ENCODE data around the gene HYAL4. TPM values are rescaled to one million over a fixed set of nuclear protein-coding genes. Genes with fewer than 3 reads are reported as not detected.

Gene HYAL4
- polyA plus RNA-seq, 1 of the 3 experiments (the other 2 are of a cell fraction): not detected

- TF ChIP-seq ELF1 (IDR thresholded peaks at IDR 0.05): no peak
- TF ChIP-seq ZBTB33 (IDR thresholded peaks at IDR 0.05; ENCODE audit: borderline replicate concordance, low read depth): no peak
- TF ChIP-seq NRF1 (IDR thresholded peaks at IDR 0.05; ENCODE audit: low read depth, low read length): no peak
- no peak for TF ChIP-seq EP300 (IDR thresholded peaks at IDR 0.05; ENCODE audit: borderline replicate concordance in 1 of 2, low read depth in 1 of 2, low read length in 1 of 2)
- no peak for TF ChIP-seq CHD2 (IDR thresholded peaks at IDR 0.05; ENCODE audit: low read length, partially characterized antibody)
These were observed 20.3 kb upstream of the HYAL4 start (continued) for GRCh38 chr7:123824754-123825067.

GRCh38 chr7:123828805-123829204 is 16.2 kb upstream of the HYAL4 start:
- POLR2A ChIA-PET: no interaction called here

GRCh38 chr7:123836656-123837055 is 8.3 kb upstream of the HYAL4 start:
- ChIA-PET CTCF (interaction anchor here (0.6 kb wide), 1 partner anchor 200 kb away, joined by 3 read pairs; no protein-coding TSS in a partner anchor), POLR2A (no interaction called here)
- DNase-seq: no peak
- H3K4me3 ChIP-seq (ENCODE audit: low read depth in 2 of 2, low read length in 1 of 2): no peak overlapping the region
- H3K79me2 ChIP-seq (ENCODE audit: insufficient read depth): no peaks in the 10 kb centered on the region
- no peaks in the 10 kb centered on the region for H3K9me3 ChIP-seq
- H3F3A ChIP-seq (replicated peaks; ENCODE audit: insufficient read depth): no peaks in the 10 kb centered on the region
- H3K9me2 ChIP-seq: no peaks in the 10 kb centered on the region
- H3K27ac ChIP-seq (ENCODE audit: low read depth in 2 of 2, low read length in 1 of 2): no peak overlapping the region
- no peaks in the 10 kb centered on the region for H3K27me3 ChIP-seq (ENCODE audit: insufficient read depth)
- no peak overlapping the region for H3K4me2 ChIP-seq
- no peak overlapping the region for H3K9ac ChIP-seq
- H3K36me3 ChIP-seq (replicated peaks in 1 of 2; ENCODE audit: control insufficient read depth in 1 of 2, insufficient read depth in 2 of 2, low read length in 1 of 2): no peaks in the 10 kb centered on the region
- WGBS (ENCODE audit: low lambda C conversion rate): 42% methylated on average over 4 of the region's 4 CpGs
- TF ChIP-seq EP300 (IDR thresholded peaks at IDR 0.05; ENCODE audit: borderline replicate concordance in 1 of 2, low read depth in 1 of 2, low read length in 1 of 2) (no peak), RXRA (IDR thresholded peaks at IDR 0.05; ENCODE audit: borderline replicate concordance, low read depth) (no peak), FOXJ3 (CRISPR knock-in tag; IDR thresholded peaks at IDR 0.05) (no peak), CHD2 (IDR thresholded peaks at IDR 0.05; ENCODE audit: low read length, partially characterized antibody) (no peak), ZBTB33 (IDR thresholded peaks at IDR 0.05; ENCODE audit: borderline replicate concordance, low read depth) (no peak), TCF12 (IDR thresholded peaks at IDR 0.05) (no peak), REST (IDR thresholded peaks at IDR 0.05; ENCODE audit: low read depth, low read length) (no peak), PBX3 (IDR thresholded peaks at IDR 0.05) (no peak), USF1 (IDR thresholded peaks at IDR 0.05; ENCODE audit: borderline replicate concordance, low read depth) (no peak)
- no peaks in the 10 kb centered on the region for H4K20me1 ChIP-seq (ENCODE audit: insufficient read depth)
- no peaks in the 10 kb centered on the region for H3K4me1 ChIP-seq (ENCODE audit: control insufficient read depth in 1 of 2, insufficient read depth in 2 of 2, low read depth in 1 of 2, low read length in 1 of 2)
- no peak overlapping the region for H2AFZ ChIP-seq (ENCODE audit: low read depth)

More at GRCh38 chr7:123828805-123829204, 16.2 kb upstream of the HYAL4 start:
- no peaks in the 10 kb centered on the region for H3K79me2 ChIP-seq (ENCODE audit: insufficient read depth)
- peak; percentile 11 for DNase-seq
- no peaks in the 10 kb centered on the region for H3K9me2 ChIP-seq
- 16% methylated on average over 2 of the region's 2 CpGs for WGBS (ENCODE audit: low lambda C conversion rate)
- peak; percentile 70 for TF ChIP-seq GATA2 (CRISPR knock-in tag; IDR thresholded peaks at IDR 0.05)
- no peak for TF ChIP-seq JUND (IDR thresholded peaks at IDR 0.05)
- TF ChIP-seq NRF1 (IDR thresholded peaks at IDR 0.05; ENCODE audit: low read depth, low read length): no peak
- no peak for TF ChIP-seq GABPA (IDR thresholded peaks at IDR 0.05; ENCODE audit: low read depth)
- no peak for TF ChIP-seq EZH2phosphoT487 (IDR thresholded peaks at IDR 0.05; ENCODE audit: borderline replicate concordance, low read depth)
- no peak overlapping the region for H3K4me3 ChIP-seq (ENCODE audit: low read depth in 2 of 2, low read length in 1 of 2)
- no peak overlapping the region for H3K4me2 ChIP-seq
- no peak overlapping the region for H3K27ac ChIP-seq (ENCODE audit: low read depth in 2 of 2, low read length in 1 of 2)
- H3K4me1 ChIP-seq (ENCODE audit: control insufficient read depth in 1 of 2, insufficient read depth in 2 of 2, low read depth in 1 of 2, low read length in 1 of 2): no peaks in the 10 kb centered on the region
- H3K9ac ChIP-seq: no peak overlapping the region
- H3K36me3 ChIP-seq (replicated peaks in 1 of 2; ENCODE audit: control insufficient read depth in 1 of 2, insufficient read depth in 2 of 2, low read length in 1 of 2): no peaks in the 10 kb centered on the region
- no peaks in the 10 kb centered on the region for H3K27me3 ChIP-seq (ENCODE audit: insufficient read depth)
- no peaks in the 10 kb centered on the region for H3F3A ChIP-seq (replicated peaks; ENCODE audit: insufficient read depth)
- H2AFZ ChIP-seq (ENCODE audit: low read depth): no peak overlapping the region
- H3K9me3 ChIP-seq: no peaks in the 10 kb centered on the region
- CTCF ChIA-PET: no interaction called here
- H4K20me1 ChIP-seq (ENCODE audit: insufficient read depth): no peaks in the 10 kb centered on the region

Data from SK-N-SH (cell line).